ENCODE data around the gene PRC1.

GRCh38 chr15:90994417-90995311 lies at the start of gene PRC1:
- peak in 1 of 5 experiments; percentile 22 for TF ChIP-seq CTCF (IDR thresholded peaks at IDR 0.05)
- peak; percentile 78 to 95 for TF ChIP-seq EP300 (IDR thresholded peaks at IDR 0.05)
